Neuronal stem cell (in vitro differentiated cells): ENCODE results near the gene GSTO1.

Experiments used
- DNase-seq: peaks from one replicate; pipeline ENCODE4 v3.0.0-alpha.2; 2013; ENCODE audit warnings: low spot score
- H2AFZ ChIP-seq: one replicate; pipeline ENCODE4 v1.6.1; 2013; ENCODE audit warnings: mild to moderate bottlenecking, low read length, inconsistent platforms
- H2AK5ac ChIP-seq: 2 replicates; pipeline ENCODE4 v1.6.1; 2013; ENCODE audit warnings: low read depth, mild to moderate bottlenecking, inconsistent platforms, low read length, moderate library complexity, mixed read lengths
- H2BK120ac ChIP-seq: 2 replicates; pipeline ENCODE4 v1.6.1; 2013; ENCODE audit warnings: low read depth, mild to moderate bottlenecking, inconsistent platforms, low read length, moderate library complexity, mixed read lengths
- H2BK12ac ChIP-seq: one replicate; pipeline ENCODE4 v1.6.1; 2013; ENCODE audit warnings: low read length, inconsistent platforms
- H2BK15ac ChIP-seq: 2 replicates; pipeline ENCODE4 v1.6.1; 2013; ENCODE audit warnings: mild to moderate bottlenecking, low read length, inconsistent platforms, mixed read lengths
- H2BK5ac ChIP-seq: one replicate; pipeline ENCODE4 v1.6.1; 2013; ENCODE audit warnings: inconsistent platforms, mild to moderate bottlenecking, low read length, moderate library complexity
- H3K14ac ChIP-seq: one replicate; pipeline ENCODE4 v1.6.1; 2013; ENCODE audit warnings: low read length, inconsistent platforms
- H3K18ac ChIP-seq: 2 replicates; pipeline ENCODE4 v1.6.1; 2013; ENCODE audit warnings: low read length, inconsistent platforms
- H3K23ac ChIP-seq: 2 replicates; pipeline ENCODE4 v1.6.1; 2013; ENCODE audit warnings: low read depth, mild to moderate bottlenecking, mixed read lengths, low read length, inconsistent platforms; ENCODE audit not compliant: poor library complexity
- H3K27ac ChIP-seq: replicated peaks from 3 replicates; pipeline ENCODE4 v1.5.1; 2013; ENCODE audit warnings: low read length, inconsistent platforms
- H3K27me3 ChIP-seq, 3 experiments: 2 replicates each; pipeline ENCODE4 v1.6.1; 2013; ENCODE audit warnings: low read length in 3 of 3, mild to moderate bottlenecking in 2 of 3, inconsistent platforms in 1 of 3, low read depth in 1 of 3, mixed read lengths in 1 of 3, moderate library complexity in 1 of 3; ENCODE audit not compliant: control insufficient read depth in 3 of 3, insufficient read depth in 3 of 3
- H3K36me3 ChIP-seq, 2 donors: replicated peaks in 1 of 2; 2 replicates each; pipeline ENCODE4 v1.6.1; 2013; ENCODE audit warnings: low read length in 2 of 2; ENCODE audit not compliant: control insufficient read depth in 2 of 2, insufficient read depth in 2 of 2
- H3K4ac ChIP-seq: 2 replicates; pipeline ENCODE4 v1.6.1; 2013; ENCODE audit warnings: inconsistent platforms, mild to moderate bottlenecking, low read length, moderate library complexity
- H3K4me1 ChIP-seq, 2 donors: 1 replicate in 1 of 2; 2 replicates in 1 of 2; pipeline ENCODE4 v1.6.1; 2013; ENCODE audit warnings: low read length in 2 of 2, low read depth in 1 of 2; ENCODE audit not compliant: control insufficient read depth in 2 of 2, insufficient read depth in 1 of 2
- H3K4me2 ChIP-seq: one replicate; pipeline ENCODE4 v1.6.1; 2013; ENCODE audit warnings: mild to moderate bottlenecking, low read length, inconsistent platforms; ENCODE audit not compliant: insufficient read depth, poor library complexity, severe bottlenecking
- H3K4me3 ChIP-seq, 2 donors: 2 replicates each; pipeline ENCODE4 v1.5.1; 2013; ENCODE audit warnings: low read length in 2 of 2, mild to moderate bottlenecking in 2 of 2, inconsistent platforms in 1 of 2, moderate library complexity in 1 of 2
- H3K79me1 ChIP-seq: one replicate; pipeline ENCODE4 v1.6.1; 2013; ENCODE audit warnings: low read depth, mild to moderate bottlenecking, inconsistent platforms, low read length, moderate library complexity
- H3K9ac ChIP-seq: one replicate; pipeline ENCODE4 v1.6.1; 2013; ENCODE audit warnings: mild to moderate bottlenecking, low read depth, low read length, inconsistent platforms; ENCODE audit not compliant: poor library complexity
- H3K9me3 ChIP-seq, 2 donors: replicated peaks in 1 of 2; 2 replicates each; pipeline versions ENCODE3 to v1.6.1; 2013; ENCODE audit warnings: low read length in 2 of 2, mild to moderate bottlenecking in 2 of 2, inconsistent platforms in 1 of 2, low read depth in 1 of 2, mixed read lengths in 1 of 2, moderate library complexity in 1 of 2; ENCODE audit not compliant: control insufficient read depth in 2 of 2, insufficient read depth in 1 of 2
- H4K8ac ChIP-seq: one replicate; pipeline ENCODE4 v1.6.1; 2013; ENCODE audit warnings: low read depth, mild to moderate bottlenecking, inconsistent platforms, low read length, moderate library complexity
- H4K91ac ChIP-seq: one replicate; pipeline ENCODE4 v1.6.1; 2013; ENCODE audit warnings: low read length, low read depth, mild to moderate bottlenecking, inconsistent platforms; ENCODE audit not compliant: poor library complexity
- WGBS, 2 donors: extraction: QIAGEN DNeasy Blood & Tissue Kit; methylation state at CpG; one replicate each; pipeline ENCODE4 v1.1.7; 2013; ENCODE audit warnings: missing lambda C conversion rate in 2 of 2, mixed read lengths in 1 of 2; ENCODE audit not compliant: insufficient read length in 2 of 2, insufficient replicate concordance in 1 of 2; ENCODE audit errors: extremely low coverage in 2 of 2; 5-methylcytosine and 5-hydroxymethylcytosine counted together

The GSTO1 gene

GRCh38 chr10:104257235-104257634 lies 2.5 kb downstream of the GSTO1 start:
- Histone ChIP-seq H2BK5ac (no peak overlapping the region), H2BK12ac (no peak overlapping the region), H4K91ac (no peak overlapping the region), H2AK5ac (no peak overlapping the region), H3K4me3 (no peak overlapping the region), H2BK15ac (no peak overlapping the region), H2AFZ (no peak overlapping the region), H3K18ac (no peak overlapping the region), H4K8ac (no peak overlapping the region), H3K4ac (no peak overlapping the region), H3K27ac (no peak overlapping the region), H3K79me1 (no peaks in the 10 kb centered on the region), H3K27me3 (peaks cover 0 to 22% (median 2%) of the 10 kb centered on the region in 3 experiments), H3K4me2 (no peak overlapping the region), H3K9me3 (no peaks in the 10 kb centered on the region), H3K4me1 (peaks cover 2 to 15% of the 10 kb centered on the region in 2 donors), H3K36me3 (peaks cover 2 to 55% of the 10 kb centered on the region in 2 donors), H3K23ac (no peak overlapping the region), H3K9ac (no peak overlapping the region), H2BK120ac (no peak overlapping the region), H3K14ac (no peak overlapping the region)
- WGBS, 2 donors, result no CpG with 5 or more reads among the region's 5 CpGs
- DNase-seq, result no peak

GRCh38 chr10:104258209-104258608 lies 3.5 kb downstream of the GSTO1 start:
- no peak overlapping the region for H4K8ac ChIP-seq
- H3K14ac ChIP-seq, result no peak overlapping the region
- no peaks in the 10 kb centered on the region for H3K79me1 ChIP-seq
- no peak overlapping the region for H2AFZ ChIP-seq
- H2BK12ac ChIP-seq, result no peak overlapping the region
- H3K27me3 ChIP-seq, result peaks cover 0 to 19% (median 0%) of the 10 kb centered on the region in 3 experiments
- H3K23ac ChIP-seq, result no peak overlapping the region
- peaks cover 2 to 64% of the 10 kb centered on the region in 2 donors for H3K36me3 ChIP-seq
- H3K4me1 ChIP-seq, result peaks cover 2 to 15% of the 10 kb centered on the region in 2 donors
- H3K4me3 ChIP-seq, result no peak overlapping the region
- H3K4ac ChIP-seq, result no peak overlapping the region
- DNase-seq, result no peak
- H3K9ac ChIP-seq, result no peak overlapping the region
- no peak overlapping the region for H2AK5ac ChIP-seq
- no CpG with 5 or more reads among the region's 3 CpGs for WGBS, 2 donors
- H3K9me3 ChIP-seq, result no peaks in the 10 kb centered on the region
- H3K18ac ChIP-seq, result no peak overlapping the region
- no peak overlapping the region for H2BK15ac ChIP-seq
- H3K27ac ChIP-seq, result no peak overlapping the region
- no peak overlapping the region for H2BK5ac ChIP-seq
- no peak overlapping the region for H2BK120ac ChIP-seq
- H4K91ac ChIP-seq, result no peak overlapping the region
- no peak overlapping the region for H3K4me2 ChIP-seq

GRCh38 chr10:104259456-104259855 lies 4.8 kb downstream of the GSTO1 start:
- no CpG with 5 or more reads among the region's 3 CpGs for WGBS, 2 donors
- Histone ChIP-seq H3K27ac (no peak overlapping the region), H3K9me3 (no peaks in the 10 kb centered on the region), H3K79me1 (no peaks in the 10 kb centered on the region), H3K27me3 (peaks cover 0 to 7% (median 0%) of the 10 kb centered on the region in 3 experiments), H3K4me3 (no peak overlapping the region), H3K18ac (no peak overlapping the region), H3K9ac (no peak overlapping the region), H3K4ac (no peak overlapping the region), H3K36me3 (peaks cover 2 to 77% of the 10 kb centered on the region in 2 donors), H3K4me2 (no peak overlapping the region), H3K23ac (no peak overlapping the region), H3K14ac (no peak overlapping the region), H2BK12ac (no peak overlapping the region), H2BK5ac (no peak overlapping the region), H2BK15ac (no peak overlapping the region), H2AFZ (no peak overlapping the region), H4K8ac (no peak overlapping the region), H4K91ac (no peak overlapping the region), H2AK5ac (no peak overlapping the region), H3K4me1 (peaks cover under 1 to 6% of the 10 kb centered on the region in 2 donors), H2BK120ac (no peak overlapping the region)
- DNase-seq, result no peak

GRCh38 chr10:104259999-104260774 lies 5.5 kb downstream of the GSTO1 start:
- no peak overlapping the region for H3K4me2 ChIP-seq
- H3K27ac ChIP-seq, result no peak overlapping the region
- H3K9me3 ChIP-seq, result no peaks in the 10 kb centered on the region

More at GRCh38 chr10:104259999-104260774, 5.5 kb downstream of the GSTO1 start:
- Histone ChIP-seq H3K4ac (no peak overlapping the region), H3K9ac (no peak overlapping the region), H3K36me3 (peaks cover 2 to 84% of the 10 kb centered on the region in 2 donors), H3K23ac (no peak overlapping the region), H3K14ac (no peak overlapping the region), H2BK12ac (no peak overlapping the region), H2BK120ac (no peak overlapping the region), H4K91ac (no peak overlapping the region), H3K4me3 (no peak overlapping the region), H2AK5ac (no peak overlapping the region), H3K18ac (no peak overlapping the region), H2AFZ (no peak overlapping the region), H3K4me1 (peaks cover 0 to 6% of the 10 kb centered on the region in 2 donors), H3K27me3 (peaks cover 0 to 2% (median 0%) of the 10 kb centered on the region in 3 experiments), H4K8ac (no peak overlapping the region), H2BK15ac (no peak overlapping the region), H2BK5ac (no peak overlapping the region), H3K79me1 (no peaks in the 10 kb centered on the region)
- 100% methylated on average over 1 of the region's 6 CpGs; no CpG with 5 or more reads in 1 of the 2 donors for WGBS, 2 donors
- DNase-seq, result no peak
